Measurements from ENCODE around the gene RELN. TPM values are rescaled to one million over a fixed set of nuclear protein-coding genes. Genes with fewer than 3 reads are reported as not detected.

Gene RELN
- total RNA-seq, 1 donor from 2014 or later: 0.11 TPM

- intact Hi-C loops (cut with DNase I): no loop called here
- no peak overlapping the region for H3K27ac ChIP-seq
- no peaks in the 10 kb centered on the region for H3K36me3 ChIP-seq
- no peak overlapping the region for H3K4me3 ChIP-seq
- H3K27me3 ChIP-seq: no peaks in the 10 kb centered on the region
- no peak for DNase-seq (ENCODE audit: low spot score in 2 of 2)
- no peaks in the 10 kb centered on the region for H3K9me3 ChIP-seq
- no peaks in the 10 kb centered on the region for H3K4me1 ChIP-seq
- TF ChIP-seq CTCF (IDR thresholded peaks at IDR 0.05): no peak
Measured at GRCh38 chr7:104012835-104013234, 23.4 kb upstream of the RELN start.

GRCh38 chr7:104011829-104012228 is 22.4 kb upstream of the RELN start:
- DNase-seq (ENCODE audit: low spot score in 2 of 2): no peak
- no peak for TF ChIP-seq CTCF (IDR thresholded peaks at IDR 0.05)
- Histone ChIP-seq H3K9me3 (no peaks in the 10 kb centered on the region), H3K4me3 (no peak overlapping the region), H3K36me3 (no peaks in the 10 kb centered on the region), H3K27me3 (no peaks in the 10 kb centered on the region), H3K27ac (no peak overlapping the region), H3K4me1 (no peaks in the 10 kb centered on the region)
- intact Hi-C loops (cut with DNase I): no loop called here

- Histone ChIP-seq H3K36me3 (no peaks in the 10 kb centered on the region), H3K27ac (no peak overlapping the region), H3K4me3 (no peak overlapping the region), H3K27me3 (no peaks in the 10 kb centered on the region), H3K4me1 (no peaks in the 10 kb centered on the region), H3K9me3 (no peaks in the 10 kb centered on the region)
- no peak for TF ChIP-seq CTCF (IDR thresholded peaks at IDR 0.05)
- DNase-seq (ENCODE audit: low spot score in 2 of 2): no peak
- intact Hi-C loops (cut with DNase I): no loop called here
Measured at GRCh38 chr7:104010052-104010909, 20.8 kb upstream of the RELN start.

- Histone ChIP-seq H3K9me3 (no peaks in the 10 kb centered on the region), H3K27ac (no peak overlapping the region), H3K36me3 (no peaks in the 10 kb centered on the region), H3K27me3 (no peaks in the 10 kb centered on the region), H3K4me3 (no peak overlapping the region), H3K4me1 (no peaks in the 10 kb centered on the region)
- no peak for TF ChIP-seq CTCF (IDR thresholded peaks at IDR 0.05)
- no peak for DNase-seq (ENCODE audit: low spot score in 2 of 2)
- intact Hi-C loops (cut with DNase I): no loop called here
Measured at GRCh38 chr7:104008107-104008506, 18.6 kb upstream of the RELN start.

GRCh38 chr7:104007614-104008013 is 18.2 kb upstream of the RELN start:
- no peak for TF ChIP-seq CTCF (IDR thresholded peaks at IDR 0.05)
- no peak for DNase-seq (ENCODE audit: low spot score in 2 of 2)
- Histone ChIP-seq H3K27me3 (no peaks in the 10 kb centered on the region), H3K36me3 (no peaks in the 10 kb centered on the region), H3K9me3 (no peaks in the 10 kb centered on the region), H3K4me3 (no peak overlapping the region), H3K4me1 (no peaks in the 10 kb centered on the region), H3K27ac (no peak overlapping the region)
- intact Hi-C loops (cut with DNase I): no loop called here
